Activated CD4-positive, alpha-beta memory T cell treated with anti-CD3 and anti-CD28 coated beads for 36 hours (primary cell): ENCODE data around the gene RADIL. TPM values are rescaled to one million over a fixed set of nuclear protein-coding genes. Genes with fewer than 3 reads are reported as not detected.

Experiments used
- CTCF ChIA-PET: fragments of 350-600 bp; sonication (Branson Sonifier 250); formaldehyde crosslinking; loops from one replicate; lab custom pipeline; 2021; ENCODE audit warnings: antibody characterized with exemption, inconsistent platforms; lab: Charles Lee
- POLR2A ChIA-PET: fragments of 350-600 bp; sonication (Branson Sonifier 250); formaldehyde crosslinking; loops from one replicate; lab custom pipeline; 2021; ENCODE audit warnings: antibody characterized with exemption; lab: Charles Lee
- DNase-seq: peaks from one replicate; pipeline ENCODE4 v3.0.0-alpha.2; 2020
- H3K27ac Mint-ChIP-seq: one replicate; pipeline ENCODE4 v1.8.0; 2021; ENCODE audit warnings: mixed read lengths
- H3K27me3 Mint-ChIP-seq: one replicate; pipeline ENCODE4 v1.8.0; 2021; ENCODE audit warnings: mixed read lengths
- H3K36me3 Mint-ChIP-seq: one replicate; pipeline ENCODE4 v1.8.0; 2021; ENCODE audit warnings: mixed read lengths
- H3K4me1 Mint-ChIP-seq: one replicate; pipeline ENCODE4 v1.8.0; 2021; ENCODE audit warnings: low read depth, mixed read lengths
- H3K4me3 Mint-ChIP-seq: one replicate; pipeline ENCODE4 v1.8.0; 2021; ENCODE audit warnings: mild to moderate bottlenecking, mixed read lengths
- H3K9me3 Mint-ChIP-seq: one replicate; pipeline ENCODE4 v1.8.0; 2021; ENCODE audit warnings: mixed read lengths
- intact Hi-C: fragments of 100-400 bp; cut with micrococcal nuclease; formaldehyde crosslinking; loops from one replicate; pipeline ENCODE4 v1.15.1; 2023
- total RNA-seq, 2 experiments: library from RNA; stranded (reverse); gene quantifications; one replicate each; pipeline ENCODE4 v1.2.3, GENCODE V29; 2021

Gene RADIL
- total RNA-seq, 2 experiments from 2014 or later: 0.15 to 0.19 TPM

- DNase-seq: no peak
- intact Hi-C loops: no loop called here
- peaks cover 3% of the 10 kb centered on the region for H3K36me3 Mint-ChIP-seq
- CTCF ChIA-PET: interaction anchor here (1.0 kb wide), 1 partner anchor 22 kb away, joined by 3 read pairs; the partner anchor contains the start of gene RADIL
- H3K27ac Mint-ChIP-seq: no peak within 1 kb of the TSS
- H3K4me1 Mint-ChIP-seq: no peaks in the 10 kb centered on the region
- H3K4me3 Mint-ChIP-seq: peak within 1 kb of the TSS; percentile 14
- H3K9me3 Mint-ChIP-seq: no peaks in the 10 kb centered on the region
- POLR2A ChIA-PET: no interaction called here
- H3K27me3 Mint-ChIP-seq: peaks cover 56% of the 10 kb centered on the region
These were observed 21.8 kb downstream of the RADIL start, which contains the start of gene PAPOLB for GRCh38 chr7:4861673-4862072. Gene PAPOLB (minus strand): TSS chr7:4862030. CDS start chr7:4861810, 220 bp downstream.

- Mint-ChIP-seq H3K27ac (no peak overlapping the region), H3K4me3 (no peak overlapping the region), H3K4me1 (no peaks in the 10 kb centered on the region), H3K9me3 (no peaks in the 10 kb centered on the region), H3K27me3 (peaks cover 54% of the 10 kb centered on the region), H3K36me3 (peaks cover 3% of the 10 kb centered on the region)
- no peak for DNase-seq
- intact Hi-C loops: no loop called here
- CTCF ChIA-PET: no interaction called here
- POLR2A ChIA-PET: no interaction called here
These were observed 22.3 kb downstream of the RADIL start for GRCh38 chr7:4861227-4861626.

GRCh38 chr7:4857189-4857588 is 26.3 kb downstream of the RADIL start:
- Mint-ChIP-seq H3K36me3 (no peaks in the 10 kb centered on the region), H3K27ac (no peak overlapping the region), H3K9me3 (no peaks in the 10 kb centered on the region), H3K4me3 (no peak overlapping the region), H3K4me1 (no peaks in the 10 kb centered on the region), H3K27me3 (peaks cover 30% of the 10 kb centered on the region)
- CTCF ChIA-PET: no interaction called here
- no peak for DNase-seq
- POLR2A ChIA-PET: no interaction called here
- intact Hi-C loops: no loop called here

DNA sequence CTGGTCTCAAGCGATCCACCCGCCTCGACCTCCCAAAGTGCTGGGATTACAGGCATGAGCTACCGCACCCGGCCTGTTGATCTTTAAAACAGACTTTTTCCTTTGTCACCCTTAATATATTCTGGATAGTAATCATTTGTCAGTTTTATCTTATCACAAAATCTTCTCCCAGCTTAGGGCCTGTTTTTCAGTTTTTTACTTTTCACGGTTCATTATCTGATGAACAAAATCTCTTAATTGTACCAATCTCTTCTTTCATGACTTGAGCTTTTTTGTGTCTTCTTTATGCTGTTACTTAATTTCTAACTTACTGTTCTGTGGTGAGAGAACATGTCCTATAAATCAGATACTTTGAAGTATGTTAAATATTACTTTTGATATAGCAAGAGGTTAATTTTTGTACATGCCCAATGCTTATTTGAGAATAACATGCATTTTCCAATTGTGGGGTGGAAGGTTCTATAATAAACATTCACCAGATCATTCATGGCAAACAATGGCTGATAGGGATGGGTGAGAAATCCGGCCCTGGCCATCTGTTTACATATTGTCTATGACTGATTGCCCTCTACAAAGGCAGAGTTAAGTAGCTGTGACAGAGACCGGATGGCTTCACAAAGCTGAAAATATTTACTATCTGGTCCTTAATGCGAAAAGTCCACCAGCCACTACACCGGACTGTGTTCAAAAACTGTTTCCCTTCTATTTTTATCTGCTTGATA is 27.0 kb downstream of the RADIL start:
- CTCF ChIA-PET: interaction anchor here (0.6 to 1.2 kb wide), 2 partner anchors 27 to 555 kb away, joined by 3 read pairs; partner anchors contain the start of gene RADIL
- Mint-ChIP-seq H3K27me3 (peaks cover 25% of the 10 kb centered on the region), H3K9me3 (peaks cover 2% of the 10 kb centered on the region), H3K27ac (no peak overlapping the region), H3K4me3 (no peak overlapping the region), H3K36me3 (no peaks in the 10 kb centered on the region), H3K4me1 (peaks cover 3% of the 10 kb centered on the region)
- intact Hi-C loops: no loop called here
- POLR2A ChIA-PET: no interaction called here
- DNase-seq: no peak

GRCh38 chr7:4854916-4855315 is 28.6 kb downstream of the RADIL start:
- ChIA-PET CTCF (no interaction called here), POLR2A (no interaction called here)

GRCh38 chr7:4851459-4852422 is 31.8 kb downstream of the RADIL start:
- intact Hi-C loops: no loop called here
- H3K9me3 Mint-ChIP-seq: peaks cover 4% of the 10 kb centered on the region
- H3K27me3 Mint-ChIP-seq: no peaks in the 10 kb centered on the region
- no peak overlapping the region for H3K27ac Mint-ChIP-seq
- CTCF ChIA-PET: no interaction called here
- no peak for DNase-seq
- POLR2A ChIA-PET: no interaction called here
- H3K36me3 Mint-ChIP-seq: no peaks in the 10 kb centered on the region
- no peak overlapping the region for H3K4me3 Mint-ChIP-seq
- H3K4me1 Mint-ChIP-seq: peaks cover 3% of the 10 kb centered on the region

More at GRCh38 chr7:4854916-4855315, 28.6 kb downstream of the RADIL start:
- no peaks in the 10 kb centered on the region for H3K36me3 Mint-ChIP-seq
- no peak overlapping the region for H3K4me3 Mint-ChIP-seq
- H3K27ac Mint-ChIP-seq: no peak overlapping the region
- H3K27me3 Mint-ChIP-seq: peaks cover 13% of the 10 kb centered on the region
- no peak for DNase-seq
- peaks cover 4% of the 10 kb centered on the region for H3K9me3 Mint-ChIP-seq
- H3K4me1 Mint-ChIP-seq: peaks cover 3% of the 10 kb centered on the region
- intact Hi-C loops: no loop called here

DNA sequence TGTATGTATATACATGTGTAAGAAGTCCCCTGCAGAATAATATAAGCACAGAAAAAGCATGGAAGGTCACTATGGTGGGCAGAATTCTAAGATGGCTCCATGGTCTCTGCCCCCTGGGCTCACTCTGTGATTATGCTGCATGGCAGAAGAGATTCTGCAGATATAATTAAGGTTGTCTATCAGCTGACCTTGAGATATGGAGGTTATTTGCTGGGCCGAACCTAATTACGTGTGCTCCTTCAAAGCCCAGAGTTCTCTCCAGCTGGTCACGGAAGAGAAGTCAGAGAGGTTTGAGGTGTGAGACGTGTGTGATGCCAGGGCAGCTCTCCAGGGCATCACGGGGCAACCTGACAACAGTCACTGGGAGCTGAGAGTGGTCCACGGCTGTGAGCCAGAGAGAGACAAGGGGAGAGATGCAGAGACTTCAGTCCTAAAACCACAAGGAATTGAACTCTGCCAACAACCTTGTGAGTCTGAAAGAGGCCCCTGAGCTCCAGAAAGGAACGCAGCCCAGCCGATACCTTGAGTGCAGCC is 33.2 kb downstream of the RADIL start:
- ChIA-PET CTCF (interaction anchor here (0.7 to 1.3 kb wide), 3 partner anchors 33 to 236 kb away, joined by 3 to 4 read pairs (median 3); partner anchors contain the start of gene RADIL), POLR2A (no interaction called here)
- Mint-ChIP-seq H3K36me3 (no peaks in the 10 kb centered on the region), H3K4me3 (no peak overlapping the region), H3K27ac (no peak overlapping the region), H3K4me1 (peaks cover 3% of the 10 kb centered on the region), H3K27me3 (peaks cover 1% of the 10 kb centered on the region), H3K9me3 (peaks cover 4% of the 10 kb centered on the region)
- DNase-seq: no peak
- intact Hi-C loops: no loop called here

- ChIA-PET POLR2A (no interaction called here), CTCF (interaction anchor here (0.7 to 1.3 kb wide), 3 partner anchors 35 to 235 kb away, joined by 3 to 5 read pairs (median 3); partner anchors contain the start of gene RADIL)
These were observed 34.1 kb downstream of the RADIL start for GRCh38 chr7:4849390-4849789.

GRCh38 chr7:4845740-4846142 is 37.8 kb downstream of the RADIL start:
- ChIA-PET POLR2A (no interaction called here), CTCF (interaction anchor here (0.7 kb wide), 1 partner anchor 38 kb away, joined by 3 read pairs; the partner anchor contains the start of gene RADIL)
- intact Hi-C loops: no loop called here
- Mint-ChIP-seq H3K36me3 (no peaks in the 10 kb centered on the region), H3K4me1 (no peaks in the 10 kb centered on the region), H3K27me3 (peaks cover 5% of the 10 kb centered on the region), H3K4me3 (no peak overlapping the region), H3K9me3 (no peaks in the 10 kb centered on the region), H3K27ac (no peak overlapping the region)
- no peak for DNase-seq

More at GRCh38 chr7:4849390-4849789, 34.1 kb downstream of the RADIL start:
- Mint-ChIP-seq H3K4me3 (no peak overlapping the region), H3K9me3 (peaks cover 4% of the 10 kb centered on the region), H3K4me1 (peaks cover 3% of the 10 kb centered on the region), H3K27ac (no peak overlapping the region), H3K36me3 (no peaks in the 10 kb centered on the region), H3K27me3 (peaks cover 2% of the 10 kb centered on the region)
- intact Hi-C loops: loop anchor here (1.0 kb wide), 1 partner anchor 34 kb away; the partner anchor contains the start of gene RADIL
- peak; percentile 37 for DNase-seq

GRCh38 chr7:4842319-4843064 is 41.0 kb downstream of the RADIL start:
- Mint-ChIP-seq H3K27ac (no peak overlapping the region), H3K9me3 (no peaks in the 10 kb centered on the region), H3K36me3 (no peaks in the 10 kb centered on the region), H3K27me3 (peaks cover 5% of the 10 kb centered on the region), H3K4me1 (no peaks in the 10 kb centered on the region), H3K4me3 (no peak overlapping the region)
- CTCF ChIA-PET: no interaction called here
- POLR2A ChIA-PET: interaction anchor here (0.6 to 0.7 kb wide), 2 partner anchors 73 to 136 kb away, joined by 3 to 6 read pairs; no protein-coding TSS in a partner anchor
- no peak for DNase-seq
- intact Hi-C loops: no loop called here

- POLR2A ChIA-PET: interaction anchor here (0.6 kb wide), 1 partner anchor 137 kb away, joined by 3 read pairs; no protein-coding TSS in a partner anchor
- CTCF ChIA-PET: no interaction called here
- Mint-ChIP-seq H3K4me3 (no peak overlapping the region), H3K27ac (no peak overlapping the region), H3K9me3 (no peaks in the 10 kb centered on the region), H3K27me3 (peaks cover 5% of the 10 kb centered on the region), H3K36me3 (no peaks in the 10 kb centered on the region), H3K4me1 (no peaks in the 10 kb centered on the region)
- intact Hi-C loops: no loop called here
- no peak for DNase-seq
These were observed 41.7 kb downstream of the RADIL start for GRCh38 chr7:4841836-4842235.
